HG03108 (cell line): ENCODE data around the gene SLC6A6.

Experiments used
- ATAC-seq: cut with Tn5 transposase; IDR thresholded peaks from one replicate; pipeline ENCODE4 v1.9.1; 2021; ENCODE audit warnings: moderate library complexity; ENCODE audit not compliant: unreplicated experiment

The SLC6A6 gene

DNA sequence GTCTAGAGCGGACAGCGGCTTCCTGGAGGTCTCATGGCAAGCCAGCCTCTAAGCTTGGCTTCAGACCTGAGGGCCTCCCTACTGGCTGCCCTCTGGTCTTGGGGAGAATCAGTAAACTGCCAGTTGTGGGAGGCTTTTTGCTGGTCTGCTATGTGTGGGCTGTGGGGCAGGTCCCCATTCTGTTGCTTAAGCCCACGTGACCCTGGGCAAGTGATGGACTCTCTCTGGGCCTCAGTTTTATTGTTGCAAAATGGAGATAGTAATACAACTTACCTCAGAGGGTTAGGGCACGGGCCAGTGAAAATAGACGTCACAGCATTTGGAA lies 61.7 kb downstream of the SLC6A6 start:
- no peak for ATAC-seq

DNA sequence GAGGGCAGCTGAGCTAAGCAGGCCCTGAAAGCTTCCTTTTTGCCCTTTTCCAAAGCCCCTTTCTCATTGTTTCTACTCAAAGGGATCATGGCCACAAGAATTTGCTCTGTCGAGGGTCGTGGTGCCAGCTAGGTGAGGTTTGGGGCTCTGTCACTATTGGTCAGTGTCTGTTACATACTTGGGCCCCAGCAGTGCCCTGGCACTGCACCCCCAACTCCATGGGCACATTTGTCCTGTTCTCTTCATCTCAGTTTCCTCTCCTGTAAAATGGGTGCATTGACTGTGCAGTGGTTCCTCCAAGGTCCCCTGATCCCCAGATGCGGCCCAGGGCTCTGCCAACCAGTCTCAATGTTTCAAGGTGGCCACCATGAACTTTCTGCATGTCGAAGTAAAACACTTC lies 62.1 kb downstream of the SLC6A6 start:
- no peak for ATAC-seq

DNA sequence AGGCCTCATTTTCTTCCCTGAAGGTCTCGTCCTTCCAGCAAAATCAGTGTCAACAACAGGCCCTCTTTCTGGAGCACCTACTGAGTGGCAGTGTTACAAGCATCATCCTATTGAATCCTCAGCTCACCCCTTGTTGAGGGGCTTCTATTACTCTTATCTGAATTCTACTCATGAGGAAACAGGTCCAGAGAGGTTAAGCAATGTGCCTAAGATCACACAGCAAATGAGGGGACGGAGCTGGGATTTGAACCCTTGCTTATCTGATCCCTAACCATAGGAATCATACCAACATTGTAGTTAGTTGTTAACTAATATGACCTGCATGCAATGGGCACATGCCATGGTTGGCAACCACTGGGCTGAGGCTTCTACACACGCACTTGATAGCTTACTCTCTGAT lies 63.0 kb downstream of the SLC6A6 start:
- ATAC-seq, result no peak

DNA sequence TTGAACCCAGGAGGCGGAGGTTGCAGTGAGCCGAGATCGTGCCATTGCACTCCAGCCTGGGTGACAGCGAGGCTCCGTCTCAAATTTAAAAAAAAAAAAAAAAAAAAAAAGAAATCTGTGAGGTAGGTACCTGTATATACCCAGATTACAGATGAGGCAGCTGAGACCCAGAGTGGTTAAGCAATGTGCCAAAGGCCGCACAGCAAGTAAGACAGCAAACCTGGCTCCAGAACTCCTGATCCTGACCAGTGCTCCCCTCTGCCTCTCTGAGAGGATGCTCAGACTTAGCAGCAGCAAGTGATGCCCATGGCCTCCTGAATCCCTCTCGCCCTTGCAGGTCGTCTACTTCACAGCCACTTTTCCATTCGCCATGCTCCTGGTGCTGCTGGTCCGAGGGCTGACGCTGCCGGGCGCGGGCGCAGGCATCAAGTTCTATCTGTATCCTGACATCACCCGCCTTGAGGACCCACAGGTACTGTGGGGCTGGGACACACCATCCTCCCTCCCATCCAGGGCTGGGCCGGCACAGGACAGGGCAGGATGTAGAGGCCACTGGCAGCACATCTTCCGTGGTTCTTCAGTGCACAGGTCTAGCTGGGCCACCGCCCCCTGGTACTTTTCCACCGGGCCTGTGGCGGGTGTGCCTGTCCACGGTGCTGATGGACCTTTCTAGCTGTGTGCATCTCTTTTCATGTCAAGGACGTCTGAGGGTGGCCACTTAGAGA lies 63.9 kb downstream of the SLC6A6 start:
- ATAC-seq, result no peak

DNA sequence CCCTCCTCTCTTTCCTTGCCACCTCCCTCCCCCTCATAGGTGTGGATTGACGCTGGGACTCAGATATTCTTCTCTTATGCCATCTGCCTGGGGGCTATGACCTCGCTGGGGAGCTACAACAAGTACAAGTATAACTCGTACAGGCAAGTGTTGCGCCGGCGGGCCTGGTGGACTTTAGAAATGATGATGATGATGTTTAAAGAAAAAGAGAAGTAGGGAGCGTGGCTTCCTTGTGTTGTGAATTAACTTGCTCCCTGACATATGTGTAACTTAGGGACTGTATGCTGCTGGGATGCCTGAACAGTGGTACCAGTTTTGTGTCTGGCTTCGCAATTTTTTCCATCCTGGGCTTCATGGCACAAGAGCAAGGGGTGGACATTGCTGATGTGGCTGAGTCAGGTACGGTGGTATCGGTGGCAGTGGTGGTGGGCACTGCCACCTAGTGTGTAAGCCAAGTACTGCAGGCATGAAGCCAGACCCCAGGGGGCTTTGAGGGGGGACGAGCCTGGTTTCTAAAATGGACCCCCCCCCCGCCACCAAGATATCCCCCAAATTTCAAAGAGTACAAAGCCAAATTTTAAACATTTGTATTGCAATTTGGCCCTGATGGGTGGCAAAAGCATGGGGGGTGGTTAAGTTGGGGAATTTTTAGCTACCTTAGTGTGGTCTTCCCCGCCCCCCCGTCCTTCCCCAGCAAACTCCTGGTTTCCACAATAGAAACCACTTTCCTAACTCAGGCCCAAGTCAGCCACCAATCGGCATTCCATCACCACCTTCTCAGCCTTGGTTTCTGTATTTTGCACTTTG lies 65.6 kb downstream of the SLC6A6 start:
- no peak for ATAC-seq

DNA sequence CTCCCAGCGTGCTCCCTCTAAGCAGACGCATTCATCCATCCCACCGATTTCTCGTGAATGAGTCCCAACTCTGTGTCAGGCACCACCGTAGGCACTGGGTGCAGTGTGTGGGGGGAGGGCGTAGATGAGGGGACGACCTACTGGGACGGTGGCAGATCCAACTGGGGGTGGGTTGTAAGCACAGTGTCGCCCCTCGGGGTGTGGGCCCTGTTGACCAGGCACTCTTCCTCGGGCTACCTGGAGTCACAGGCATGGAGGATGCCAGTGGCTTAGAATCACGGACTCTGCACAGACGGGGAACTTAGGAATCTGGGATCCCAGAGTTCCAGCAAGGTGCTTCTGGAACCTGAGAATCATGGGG lies 66.2 kb downstream of the SLC6A6 start:
- ATAC-seq, result no peak

DNA sequence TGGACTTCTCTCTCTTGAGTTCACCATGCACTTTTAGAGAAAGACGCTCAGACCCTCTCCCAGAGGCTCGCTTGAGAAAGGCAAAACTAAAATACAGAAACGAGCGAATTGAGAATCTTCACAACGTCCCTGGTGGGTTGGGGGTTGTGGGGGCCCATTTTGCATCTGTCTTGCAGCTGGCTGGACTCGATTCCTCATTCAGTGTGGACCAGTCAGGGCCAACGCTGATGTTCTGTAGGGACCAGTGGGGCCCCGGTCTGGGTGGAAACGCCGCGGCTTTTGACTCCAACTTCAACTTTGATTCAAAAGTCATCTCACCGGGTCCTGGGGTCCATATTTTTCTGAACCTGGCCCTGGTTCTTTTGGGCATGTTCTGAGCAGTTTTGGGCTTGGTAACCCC lies 68.1 kb downstream of the SLC6A6 start:
- no peak for ATAC-seq

DNA sequence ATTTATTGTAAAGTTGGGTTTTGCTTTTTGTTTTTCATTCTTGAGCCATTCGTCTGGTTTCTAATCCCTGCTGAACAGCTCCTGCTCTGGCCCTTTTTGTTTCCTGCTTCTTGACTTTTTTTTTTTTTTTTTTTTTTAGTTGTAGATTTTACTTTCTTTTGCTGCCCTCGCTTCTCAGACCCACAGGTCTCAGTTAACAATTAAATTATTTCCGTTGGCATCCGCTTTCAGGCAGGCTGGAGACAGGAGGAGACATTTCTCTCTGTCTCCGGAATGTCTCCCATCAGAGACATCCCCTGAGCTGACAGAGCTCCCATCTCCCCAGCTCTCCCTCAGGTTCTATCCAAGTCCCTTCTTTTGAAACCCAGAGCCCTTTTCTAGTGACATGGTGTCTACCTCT lies 68.6 kb downstream of the SLC6A6 start:
- no peak for ATAC-seq

DNA sequence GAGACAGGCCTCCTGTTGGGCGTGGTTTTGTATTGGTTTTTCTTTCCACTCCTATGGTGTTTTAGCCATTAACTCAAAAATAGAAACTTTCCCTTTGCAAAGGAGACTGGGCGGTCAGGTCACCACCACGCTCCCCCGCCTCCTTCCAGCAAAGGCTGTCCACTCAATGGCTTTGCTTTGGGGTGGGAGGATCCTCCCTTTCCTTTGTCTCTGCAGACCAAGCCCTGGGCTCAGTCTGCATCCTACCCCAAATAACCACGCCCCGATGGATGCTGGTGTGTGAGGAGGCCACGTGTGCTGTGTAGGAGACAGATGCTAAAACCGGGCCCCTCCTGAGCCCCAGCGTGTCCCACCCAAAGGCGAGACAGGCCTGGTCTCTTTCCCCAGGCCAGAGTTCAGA lies 69.3 kb downstream of the SLC6A6 start:
- no peak for ATAC-seq

DNA sequence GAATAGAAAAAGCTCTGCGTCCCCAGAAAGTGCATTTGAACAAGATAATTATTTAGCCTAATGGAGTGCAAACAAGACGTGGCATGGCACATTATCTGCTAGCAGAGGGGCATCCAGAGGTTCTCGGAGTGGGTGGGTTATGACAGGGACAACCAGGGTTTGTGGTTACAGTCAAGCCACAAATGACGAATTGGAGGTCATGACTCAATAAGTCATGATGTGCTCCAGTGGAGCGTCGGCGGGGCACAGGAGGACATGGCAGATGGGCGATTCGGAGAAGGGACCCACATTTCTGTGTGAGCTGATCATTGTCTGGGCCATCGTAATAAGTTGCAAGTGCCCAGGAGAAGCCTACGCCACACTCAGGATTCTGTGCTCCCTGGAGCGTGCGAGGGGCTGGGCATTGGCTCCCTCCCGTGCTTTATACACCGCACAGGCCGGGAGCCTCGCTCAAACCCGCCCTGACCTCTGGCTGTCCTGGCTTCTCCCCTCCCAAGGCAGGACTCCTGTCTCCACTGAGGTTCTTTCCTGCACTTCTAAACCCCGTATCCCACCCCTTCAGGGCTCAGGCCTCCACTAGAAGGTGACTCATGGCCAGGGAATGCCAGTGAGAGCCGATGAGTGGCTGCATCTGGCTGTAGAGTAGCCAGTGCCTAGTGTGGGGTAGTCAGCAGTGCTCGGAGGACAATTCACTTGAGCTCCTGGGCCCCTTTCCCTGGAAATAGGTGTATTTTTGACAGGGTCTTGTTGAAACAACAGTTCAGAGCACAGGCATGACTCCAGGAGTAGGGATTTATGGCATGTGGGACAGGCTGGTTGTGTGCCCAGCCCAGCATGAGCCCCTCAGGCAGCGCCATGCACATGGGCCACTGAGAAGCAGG lies 70.3 kb downstream of the SLC6A6 start:
- no peak for ATAC-seq

DNA sequence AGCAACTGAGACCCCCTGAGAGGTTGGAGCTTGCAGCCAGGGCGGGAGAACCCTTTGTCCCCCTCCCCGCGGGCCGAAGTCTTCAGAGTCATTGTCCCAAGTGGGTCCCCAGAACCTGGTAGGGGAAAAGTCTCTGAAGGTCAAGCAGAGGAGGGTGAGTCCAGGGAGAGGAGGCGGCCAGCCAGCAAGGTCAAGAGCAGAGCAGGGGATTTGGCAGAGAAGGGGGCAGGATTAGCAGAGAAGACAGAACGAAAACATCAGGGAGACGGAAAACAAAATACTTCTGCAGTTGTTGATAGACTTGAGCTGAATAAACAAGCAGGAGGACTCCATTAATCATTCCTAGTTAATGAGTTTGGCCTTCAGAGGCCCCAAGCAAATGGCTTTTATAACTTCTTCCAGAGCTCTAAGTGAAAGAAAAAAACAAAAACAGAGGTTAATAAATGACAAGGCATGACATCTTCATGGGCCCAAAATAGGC lies 71.0 kb downstream of the SLC6A6 start:
- ATAC-seq, result no peak

DNA sequence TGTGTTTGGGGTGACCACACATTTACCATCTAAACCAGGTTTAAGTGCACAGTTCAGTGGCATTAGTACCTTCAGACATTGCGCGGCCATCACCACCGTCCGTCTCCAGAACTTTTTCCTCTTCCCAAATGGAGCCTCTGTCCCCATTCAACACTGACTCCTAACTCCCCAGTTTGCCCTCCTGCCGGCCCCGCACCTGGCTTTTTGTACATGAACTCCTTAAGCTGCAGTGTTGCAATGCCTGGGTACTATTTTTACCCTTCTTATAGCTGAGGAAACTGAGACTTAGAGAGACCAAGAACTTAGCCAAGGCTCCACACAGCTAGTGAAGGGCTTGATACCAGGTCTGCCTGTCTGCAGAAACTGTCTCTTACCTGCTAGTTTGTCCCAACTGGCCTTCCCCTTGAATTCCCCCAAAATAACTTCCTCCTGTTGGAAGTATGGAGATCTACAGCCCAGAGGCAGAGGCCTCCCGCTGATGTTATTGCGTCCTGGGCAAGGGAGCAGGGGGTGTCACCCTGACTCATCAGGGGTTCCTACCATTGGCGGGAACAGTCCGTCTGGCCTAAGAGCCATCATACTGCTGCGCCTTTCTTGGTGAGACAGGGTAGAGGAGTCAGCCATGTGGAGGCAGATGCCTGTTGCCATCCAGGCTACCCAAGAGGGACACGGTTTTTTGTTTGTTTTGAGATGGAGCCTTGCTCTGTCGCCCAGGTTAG lies 72.1 kb downstream of the SLC6A6 start:
- ATAC-seq, result no peak

DNA sequence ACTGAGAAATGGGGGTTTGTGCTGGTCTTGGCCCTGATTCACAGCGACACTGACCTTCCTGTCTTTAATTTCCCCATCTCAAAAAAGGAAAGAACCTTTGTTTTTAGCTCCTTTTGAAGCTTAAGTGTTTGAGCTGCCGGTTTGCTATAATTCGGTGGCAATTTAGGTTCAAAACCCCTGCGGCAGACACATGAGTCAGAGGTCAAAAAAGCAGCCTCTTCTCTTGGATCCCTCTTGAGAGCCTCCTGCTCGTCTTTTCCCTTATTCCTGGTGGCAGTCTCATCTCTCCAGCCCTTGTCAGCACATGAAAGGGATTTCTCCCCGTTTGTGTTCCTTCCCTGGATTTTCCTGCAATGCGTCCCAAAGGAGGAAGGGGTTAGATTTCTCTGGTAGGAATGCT lies 73.2 kb downstream of the SLC6A6 start:
- ATAC-seq, result no peak

DNA sequence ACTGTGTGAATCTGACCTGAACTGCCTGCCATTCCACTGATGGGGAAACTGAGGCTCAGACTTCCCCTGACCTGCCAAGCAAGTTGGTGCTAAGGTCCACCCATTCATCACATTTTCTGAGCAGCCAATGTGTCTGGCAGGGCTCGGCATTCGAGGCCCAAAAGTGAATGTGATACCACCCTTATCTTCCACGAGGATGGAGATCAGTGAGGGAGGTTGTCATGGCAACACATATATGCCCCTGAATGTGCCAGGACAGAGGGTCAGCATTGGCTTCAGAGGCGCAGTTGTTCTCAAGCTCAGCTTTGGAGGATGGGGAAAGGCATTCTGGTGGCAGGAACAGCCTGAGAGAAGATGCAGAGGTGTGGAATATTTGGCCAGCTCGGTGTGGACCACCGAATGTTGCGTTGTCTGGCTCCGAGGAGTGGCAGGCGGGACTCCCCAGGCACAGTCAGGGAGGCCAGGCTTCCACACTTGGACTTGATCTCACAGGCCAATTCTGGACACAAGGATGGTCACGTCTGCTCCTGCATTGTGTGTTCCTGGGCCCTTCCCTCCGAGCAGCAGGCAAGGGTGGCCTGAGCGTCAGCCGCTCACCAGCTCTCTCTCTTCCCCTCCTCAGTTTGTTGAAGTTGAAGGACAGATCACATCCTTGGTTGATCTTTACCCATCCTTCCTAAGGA lies 74.3 kb downstream of the SLC6A6 start:
- no peak for ATAC-seq

DNA sequence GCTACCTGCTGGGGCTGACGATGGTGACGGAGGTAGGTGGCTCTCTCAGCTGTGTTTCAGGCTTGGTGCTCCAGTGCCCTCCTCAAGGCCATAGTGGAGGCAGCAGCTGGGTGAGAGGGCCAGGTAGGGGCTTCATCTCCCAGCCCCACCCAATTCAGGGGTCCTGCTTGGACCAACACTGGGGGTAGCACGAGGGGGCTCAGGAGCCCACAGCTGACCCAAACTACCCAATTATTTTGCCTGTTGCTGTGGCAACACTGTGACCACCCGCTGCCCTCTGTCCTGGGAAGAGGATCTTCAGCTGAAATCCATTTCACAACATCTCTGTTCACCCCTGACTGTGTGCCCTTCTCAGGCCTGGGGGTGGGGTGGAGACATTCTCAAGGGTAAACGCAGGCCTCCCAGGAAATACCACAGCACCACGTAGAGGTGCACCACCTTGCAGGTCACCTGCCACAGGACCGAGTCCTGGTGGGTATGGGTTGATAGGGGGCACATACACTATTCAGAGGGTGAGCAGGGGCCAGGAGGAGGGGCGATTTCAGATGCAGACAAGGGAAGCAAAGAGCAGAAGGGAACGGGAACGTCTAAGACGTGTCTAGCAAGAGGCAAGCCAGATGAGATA lies 75.0 kb downstream of the SLC6A6 start:
- no peak for ATAC-seq

DNA sequence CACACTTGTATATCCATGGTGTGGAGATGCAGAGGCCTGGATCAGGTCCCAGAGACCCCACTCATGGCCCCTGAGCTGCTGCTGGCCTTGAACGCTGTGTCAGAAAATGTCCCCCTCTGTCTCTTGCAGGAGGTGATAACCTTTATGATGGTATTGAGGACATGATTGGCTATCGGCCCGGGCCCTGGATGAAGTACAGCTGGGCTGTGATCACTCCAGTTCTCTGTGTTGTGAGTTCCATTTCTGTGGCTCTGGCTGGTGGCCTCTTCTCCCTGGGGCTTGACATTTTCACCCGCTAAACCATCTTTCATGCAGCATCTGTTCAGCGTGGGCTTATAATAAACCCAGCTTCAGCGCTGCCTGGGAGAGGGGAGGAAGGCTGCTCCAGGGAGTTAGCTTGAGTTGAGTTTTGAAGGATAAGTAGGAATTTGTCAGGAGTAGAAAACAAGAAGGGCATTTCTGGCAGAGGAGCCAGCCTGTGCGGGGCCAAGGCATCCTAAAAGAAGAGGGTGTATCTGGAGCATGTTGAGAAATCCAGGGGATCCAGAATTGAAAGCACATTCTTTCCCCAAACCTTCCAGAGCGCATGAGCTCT lies 76.6 kb downstream of the SLC6A6 start:
- no peak for ATAC-seq

DNA sequence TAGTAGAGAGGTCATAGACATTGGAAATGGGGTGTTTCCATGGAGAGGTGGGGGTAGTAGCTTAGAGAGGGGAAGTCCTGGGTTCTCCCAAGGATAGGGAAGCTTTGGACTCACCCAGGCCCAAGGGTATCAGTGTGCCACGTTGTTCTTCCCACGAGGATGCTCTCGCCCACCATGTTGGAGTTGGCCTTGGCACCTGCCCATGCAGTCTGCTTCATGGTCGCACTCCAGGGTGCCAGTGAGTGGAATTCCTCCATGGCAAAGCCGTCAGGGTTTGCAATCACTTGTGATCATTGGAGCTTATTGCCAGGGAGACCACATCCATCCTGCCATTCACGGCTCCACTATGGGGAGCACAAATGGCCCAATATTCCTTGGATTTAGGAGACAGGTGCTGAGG lies 77.2 kb downstream of the SLC6A6 start:
- ATAC-seq, result no peak

DNA sequence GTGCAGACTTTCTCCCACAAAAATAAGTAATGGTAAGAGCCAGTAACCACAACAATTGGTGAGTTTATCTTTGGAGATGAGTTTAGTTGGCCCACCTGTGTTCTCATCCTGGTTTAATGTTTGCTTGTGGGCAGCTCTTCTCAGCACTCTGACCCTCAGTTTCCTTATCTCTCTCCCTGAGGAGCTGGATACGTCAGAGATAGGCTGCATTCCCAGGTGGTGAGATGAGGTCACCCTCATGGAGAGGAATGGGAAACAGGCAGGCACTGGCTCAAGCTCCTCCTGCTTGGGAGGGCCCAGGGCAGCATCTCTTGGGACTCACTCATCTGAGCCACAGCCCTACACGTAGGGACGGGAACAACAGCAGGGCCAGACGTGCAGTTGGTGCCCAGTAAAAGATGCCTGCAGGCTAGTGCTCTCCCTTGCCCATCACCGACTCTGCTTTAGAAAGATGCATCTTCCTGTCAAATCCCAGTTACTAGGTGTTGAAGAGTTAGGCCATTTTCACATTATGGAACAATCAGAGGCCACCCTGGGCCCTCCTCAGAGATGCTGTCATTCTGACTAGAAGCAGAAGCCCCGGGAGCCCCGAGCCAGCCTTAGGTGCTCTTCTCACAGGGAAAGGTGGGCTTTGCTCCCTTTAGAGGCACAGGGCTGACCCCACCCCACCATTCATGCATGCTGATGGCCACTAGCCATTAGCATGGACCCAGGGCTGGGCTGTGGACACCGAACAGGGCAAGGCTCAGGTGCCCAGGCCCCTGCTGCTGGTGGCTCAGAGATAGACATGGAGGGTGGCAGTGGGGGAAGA lies 78.0 kb downstream of the SLC6A6 start:
- ATAC-seq, result no peak
